PC-3 (cell line): Measurements from ENCODE around the gene CTU1. TPM values are rescaled to one million over a fixed set of nuclear protein-coding genes. Genes with fewer than 3 reads are reported as not detected.
"Not testable (repeated sequence)": the region's sequence is repeated elsewhere in the genome, so short reads cannot be mapped to it uniquely, and the experiment has no call there.

Experiments used
- ATAC-seq: fragments of 200-7000 bp; cut with Tn5 transposase; 2 replicates; pipeline ENCODE4 v1.9.1; 2020; ENCODE audit warnings: mild to moderate bottlenecking, moderate library complexity
- BruUV-seq: library from RNA; stranded (reverse); fragments of 400-500 nt; replicated peaks from 2 replicates; lab custom pipeline; 2021; lab: Mats Ljungman, UMichigan
- CTCF ChIA-PET: fragments of 300-600 bp; sonication (Branson Sonifier 250); formaldehyde crosslinking; loops from one replicate; lab custom pipeline; 2022; ENCODE audit warnings: antibody characterized with exemption; lab: Charles Lee
- POLR2A ChIA-PET: fragments of 300-600 bp; sonication (Branson Sonifier 250); formaldehyde crosslinking; loops from one replicate; lab custom pipeline; 2022; ENCODE audit warnings: antibody characterized with exemption; ENCODE audit not compliant: unreplicated experiment; lab: Charles Lee
- DNase-seq: peaks from one replicate; pipeline ENCODE4 v3.0.0-alpha.2; 2015
- H2AFZ ChIP-seq: fragments of 300-600 bp; sonication (generic); 2 replicates; pipeline ENCODE4 v1.6.0; 2016; ENCODE audit warnings: antibody characterized with exemption, low read length
- H3F3A ChIP-seq: fragments of 300-600 bp; sonication (generic); one replicate; pipeline ENCODE4 v1.6.0; 2017; ENCODE audit warnings: antibody characterized with exemption, low read length, control low read depth, mild to moderate bottlenecking; ENCODE audit not compliant: unreplicated experiment
- H3K27ac ChIP-seq: fragments of 300-600 bp; sonication (generic); 2 replicates; pipeline ENCODE4 v1.5.1; 2016; ENCODE audit warnings: mild to moderate bottlenecking, low read length
- H3K27me3 ChIP-seq: fragments of 300-600 bp; sonication (generic); 2 replicates; pipeline ENCODE4 v1.6.1; 2016; ENCODE audit warnings: low read length, mixed read lengths
- H3K36me3 ChIP-seq: fragments of 300-600 bp; sonication (generic); 2 replicates; pipeline ENCODE4 v1.6.1; 2016; ENCODE audit warnings: low read depth, mixed run types, low read length, mixed read lengths
- H3K4me1 ChIP-seq: fragments of 300-600 bp; sonication (generic); 2 replicates; pipeline ENCODE4 v1.5.1; 2016; ENCODE audit warnings: low read length; ENCODE audit not compliant: insufficient read depth
- H3K4me2 ChIP-seq: fragments of 300-600 bp; sonication (generic); 2 replicates; pipeline ENCODE4 v1.6.0; 2016; ENCODE audit warnings: low read length
- H3K4me3 ChIP-seq: fragments of 300-600 bp; sonication (generic); 2 replicates; pipeline ENCODE4 v1.5.1; 2016; ENCODE audit warnings: mild to moderate bottlenecking, low read length, mixed read lengths
- H3K79me2 ChIP-seq: fragments of 300-600 bp; sonication (generic); 2 replicates; pipeline ENCODE4 v1.6.1; 2017; ENCODE audit warnings: low read length, mixed read lengths
- H3K9ac ChIP-seq: fragments of 300-600 bp; sonication (generic); 2 replicates; pipeline ENCODE4 v1.6.0; 2016; ENCODE audit warnings: mild to moderate bottlenecking, low read length
- H3K9me2 ChIP-seq: fragments of 300-600 bp; sonication (generic); replicated peaks from 2 replicates; pipeline ENCODE4 v1.6.1; 2016; ENCODE audit warnings: mixed run types, low read length, mixed read lengths
- H3K9me3 ChIP-seq: fragments of 300-600 bp; sonication (generic); 2 replicates; pipeline ENCODE4 v1.6.1; 2016; ENCODE audit warnings: low read length, mixed read lengths
- H4K20me1 ChIP-seq: fragments of 300-600 bp; sonication (generic); 2 replicates; pipeline ENCODE4 v1.6.1; 2016; ENCODE audit warnings: low read length, mixed read lengths
- CTCF ChIP-seq: fragments of 300-600 bp; sonication (generic); conservative IDR thresholded peaks from 2 replicates; pipeline ENCODE4 v1.5.1; 2017; ENCODE audit warnings: antibody characterized with exemption, low read depth, mild to moderate bottlenecking, low read length
- EZH2 ChIP-seq: fragments of 300-600 bp; sonication (generic); IDR thresholded peaks from one replicate; pipeline ENCODE4 v1.6.1; 2017; ENCODE audit warnings: antibody characterized with exemption, mild to moderate bottlenecking, low read length; ENCODE audit not compliant: unreplicated experiment
- EZH2phosphoT487 ChIP-seq: fragments of 300-600 bp; sonication (generic); IDR thresholded peaks from 2 replicates; pipeline ENCODE4 v1.6.1; 2018; ENCODE audit warnings: mild to moderate bottlenecking, antibody characterized with exemption, low read length, borderline replicate concordance
- intact Hi-C: fragments of 100-400 bp; cut with micrococcal nuclease; formaldehyde crosslinking; loops from 2 replicates; pipeline ENCODE4 v1.9.0; 2023
- total RNA-seq: library from RNA; depleted of rRNA; stranded (reverse); fragments of >200 nt; gene quantifications from 2 replicates; pipeline ENCODE4 v1.2.3, GENCODE V29; 2014

The CTU1 gene
- total RNA-seq, 1 experiment from 2014 or later, result 29.0 TPM

- Histone ChIP-seq H3K27me3 (peaks cover 66% of the 10 kb centered on the region), H3K4me2 (no peak overlapping the region), H3K9ac (no peak overlapping the region), H3K79me2 (no peaks in the 10 kb centered on the region), H3F3A (no peaks in the 10 kb centered on the region), H3K27ac (no peak overlapping the region), H3K36me3 (no peaks in the 10 kb centered on the region), H3K4me3 (no peak overlapping the region), H2AFZ (no peak overlapping the region), H3K9me3 (no peaks in the 10 kb centered on the region), H3K4me1 (no peaks in the 10 kb centered on the region), H4K20me1 (no peaks in the 10 kb centered on the region), H3K9me2 (no peaks in the 10 kb centered on the region)
- ChIA-PET POLR2A (no interaction called here), CTCF (no interaction called here)
- intact Hi-C loops, result no loop called here
- DNase-seq (no peak), ATAC-seq (no peak)
- BruUV-seq, result no TSS peak
- TF ChIP-seq CTCF (no peak), EZH2phosphoT487 (no peak), EZH2 (no peak)
Observed at GRCh38 chr19:51144482-51145045, 36.4 kb upstream of the CTU1 start.

GRCh38 chr19:51143486-51143885 lies 35.3 kb upstream of the CTU1 start:
- no peak overlapping the region for H3K9ac ChIP-seq
- H3K9me2 ChIP-seq, result no peaks in the 10 kb centered on the region
- no peak overlapping the region for H3K4me2 ChIP-seq
- no peaks in the 10 kb centered on the region for H3K36me3 ChIP-seq
- H3K4me3 ChIP-seq, result no peak overlapping the region
- no TSS peak for BruUV-seq
- intact Hi-C loops, result no loop called here
- no peak for ATAC-seq
- no peak overlapping the region for H3K27ac ChIP-seq
- DNase-seq, result no peak
- no peaks in the 10 kb centered on the region for H3F3A ChIP-seq
- H3K27me3 ChIP-seq, result peaks cover 66% of the 10 kb centered on the region
- no peaks in the 10 kb centered on the region for H4K20me1 ChIP-seq
- POLR2A ChIA-PET, result no interaction called here
- H2AFZ ChIP-seq, result no peak overlapping the region
- TF ChIP-seq CTCF, result no peak
- no peak for TF ChIP-seq EZH2phosphoT487
- no peak for TF ChIP-seq EZH2
- CTCF ChIA-PET, result no interaction called here
- no peaks in the 10 kb centered on the region for H3K4me1 ChIP-seq
- H3K79me2 ChIP-seq, result no peaks in the 10 kb centered on the region
- H3K9me3 ChIP-seq, result no peaks in the 10 kb centered on the region

DNA sequence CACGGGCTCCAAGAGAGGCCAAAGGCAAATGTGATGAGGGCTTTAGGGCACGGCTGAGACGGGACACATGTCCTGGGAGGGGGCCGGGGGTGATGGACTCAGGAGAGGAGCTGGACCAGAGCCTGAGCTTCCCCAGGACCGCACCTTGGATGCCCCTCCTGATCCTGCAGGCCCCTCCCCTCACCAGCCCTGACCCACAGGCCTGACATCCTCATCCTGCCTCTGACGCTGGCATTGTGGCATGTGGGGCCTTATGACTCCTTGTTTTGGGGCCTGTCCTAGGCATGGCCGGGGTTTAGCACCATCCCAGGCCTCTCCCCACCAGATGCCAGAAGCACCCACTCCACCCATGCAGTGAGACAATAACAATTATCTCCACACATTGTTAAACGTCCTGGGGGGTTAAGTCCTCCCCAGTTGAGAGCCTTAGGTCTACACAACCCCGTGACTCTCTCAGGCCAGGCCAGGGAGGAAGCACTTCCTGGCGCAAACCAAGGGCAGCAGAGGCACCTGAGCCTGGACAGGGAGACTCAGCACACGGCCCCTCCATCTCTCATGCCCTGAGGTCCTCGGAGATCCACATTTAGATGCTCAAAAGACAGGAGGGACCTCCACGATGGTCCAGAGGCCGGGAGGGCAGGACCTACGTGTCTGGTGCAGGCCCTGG lies 34.7 kb upstream of the CTU1 start:
- POLR2A ChIA-PET, H3K9ac ChIP-seq, H3K79me2 ChIP-seq, intact Hi-C loops, H4K20me1 ChIP-seq, H3K4me3 ChIP-seq, H3K36me3 ChIP-seq, H2AFZ ChIP-seq, BruUV-seq, H3K4me1 ChIP-seq, ATAC-seq, CTCF ChIA-PET, H3K9me3 ChIP-seq, H3K9me2 ChIP-seq, H3K27ac ChIP-seq, DNase-seq, H3F3A ChIP-seq, H3K4me2 ChIP-seq: not testable (repeated sequence)
- peaks cover 66% of the 10 kb centered on the region for H3K27me3 ChIP-seq
